GM23338 (cell line): ENCODE measurements around the gene CBX2. TPM values are rescaled to one million over a fixed set of nuclear protein-coding genes. Genes with fewer than 3 reads are reported as not detected.
A peak's percentile ranks its signal among the peaks of the same experiment; 100 is the strongest.

Experiments used
- ATAC-seq: fragments of 200-7000 bp; cut with Tn5 transposase; 3 replicates; pipeline ENCODE4 v1.9.1; 2020
- DNase-seq: peaks from one replicate; pipeline ENCODE4 v3.0.0-alpha.2; 2015; ENCODE audit warnings: low spot score
- H2AFZ ChIP-seq: fragments of 200-600 bp; sonication (generic); 2 replicates; pipeline ENCODE4 v1.8.0; 2016; ENCODE audit warnings: antibody characterized with exemption, mild to moderate bottlenecking, moderate library complexity
- H3F3A ChIP-seq: fragments of 200-600 bp; sonication (generic); replicated peaks from 2 replicates; pipeline ENCODE4 v1.8.0; 2017; ENCODE audit warnings: antibody characterized with exemption, mixed run types, low read depth
- H3K27ac ChIP-seq: fragments of 200-600 bp; sonication (generic); 2 replicates; pipeline ENCODE4 v1.6.1; 2016; ENCODE audit warnings: low read depth
- H3K27me3 ChIP-seq: fragments of 200-600 bp; sonication (generic); 2 replicates; pipeline ENCODE4 v1.8.0; 2016; ENCODE audit warnings: mild to moderate bottlenecking, mixed run types, moderate library complexity; ENCODE audit not compliant: insufficient read depth
- H3K36me3 ChIP-seq: fragments of 200-600 bp; sonication (generic); 2 replicates; pipeline ENCODE4 v1.8.0; 2016; ENCODE audit warnings: mild to moderate bottlenecking; ENCODE audit not compliant: insufficient read depth
- H3K4me1 ChIP-seq: fragments of 200-600 bp; sonication (generic); 2 replicates; pipeline ENCODE4 v1.8.0; 2016; ENCODE audit warnings: mild to moderate bottlenecking, moderate library complexity; ENCODE audit not compliant: insufficient read depth
- H3K4me2 ChIP-seq: fragments of 200-600 bp; sonication (generic); 2 replicates; pipeline ENCODE4 v1.7.1; 2017; ENCODE audit warnings: mixed run types
- H3K4me3 ChIP-seq: fragments of 200-600 bp; sonication (generic); 2 replicates; pipeline ENCODE4 v1.6.1; 2016; ENCODE audit warnings: mixed run types
- H3K79me2 ChIP-seq: fragments of 200-600 bp; sonication (generic); replicated peaks from 2 replicates; pipeline ENCODE4 v1.8.0; 2017; ENCODE audit warnings: mild to moderate bottlenecking; ENCODE audit not compliant: insufficient read depth
- H3K9me2 ChIP-seq: fragments of 200-600 bp; sonication (generic); 2 replicates; pipeline ENCODE4 v1.8.0; 2017; ENCODE audit not compliant: insufficient read depth
- H4K20me1 ChIP-seq: fragments of 200-600 bp; sonication (generic); replicated peaks from 2 replicates; pipeline ENCODE4 v1.8.0; 2017; ENCODE audit warnings: mild to moderate bottlenecking; ENCODE audit not compliant: insufficient read depth
- H3K27ac Mint-ChIP-seq: 2 replicates; pipeline ENCODE4 v1.8.0; 2020; ENCODE audit warnings: inconsistent platforms, mild to moderate bottlenecking, moderate library complexity, mixed read lengths
- H3K27me3 Mint-ChIP-seq: 3 replicates; pipeline ENCODE4 v1.8.0; 2022; ENCODE audit warnings: low read depth, mild to moderate bottlenecking, moderate library complexity, mixed read lengths, inconsistent platforms; ENCODE audit not compliant: insufficient read depth, poor library complexity
- H3K36me3 Mint-ChIP-seq: 3 replicates; pipeline ENCODE4 v1.8.0; 2021; ENCODE audit warnings: low read depth, mild to moderate bottlenecking, inconsistent platforms, moderate library complexity, mixed read lengths
- H3K4me1 Mint-ChIP-seq: 3 replicates; pipeline ENCODE4 v1.8.0; 2020; ENCODE audit warnings: mild to moderate bottlenecking, inconsistent platforms, mixed read lengths
- H3K4me3 Mint-ChIP-seq: 3 replicates; pipeline ENCODE4 v1.8.0; 2021; ENCODE audit warnings: moderate library complexity, mild to moderate bottlenecking, inconsistent platforms, mixed read lengths
- H3K9me3 Mint-ChIP-seq: 3 replicates; pipeline ENCODE4 v1.8.0; 2020; ENCODE audit warnings: moderate library complexity, mild to moderate bottlenecking, inconsistent platforms, mixed read lengths
- JUNB ChIP-seq: IDR thresholded peaks from one replicate; pipeline ENCODE4 v1.6.1; 2016; ENCODE audit warnings: antibody characterized with exemption; ENCODE audit not compliant: unreplicated experiment
- POLR2AphosphoS5 ChIP-seq: IDR thresholded peaks from 2 replicates; pipeline ENCODE4 v1.6.1; 2016; ENCODE audit warnings: antibody characterized with exemption, low read depth
- ZNF114 ChIP-seq: fragments of 250-450 bp; sonication (Bioruptor Pico); IDR thresholded peaks from 2 replicates; pipeline ENCODE4 v1.5.0; 2020; ENCODE audit warnings: mild to moderate bottlenecking, moderate library complexity
- ZNF462 ChIP-seq: fragments of 250-450 bp; sonication (Bioruptor Pico); IDR thresholded peaks from 2 replicates; pipeline ENCODE4 v1.5.0; 2020; ENCODE audit warnings: mild to moderate bottlenecking, moderate library complexity
- long read RNA-seq: library from polyadenylated mRNA; unstranded; transcript quantifications from one replicate; pipeline ENCODE4 v2.0.0, GENCODE V29; 2020; ENCODE audit not compliant: unreplicated experiment
- polyA plus RNA-seq: library from polyadenylated mRNA; unstranded; fragments of >200 nt; fragmentation: Nextera tagmentation; extraction: Ambion mirVana; gene quantifications from 2 replicates; pipeline ENCODE4 v1.2.1, GENCODE V29; 2016
- total RNA-seq: library from RNA; depleted of rRNA; stranded (reverse); fragments of >200 nt; shearing (Covaris generic); gene quantifications from 2 replicates; pipeline ENCODE4 v1.2.3, GENCODE V29; 2014; rRNA removed
- TF ChIP-seq, protein P1 (sequence below): IDR thresholded peaks from 2 replicates; pipeline ENCODE4 v1.6.1; 2016; ENCODE audit warnings: antibody characterized with exemption

Gene CBX2
- total RNA-seq, result 91.1 and 114 TPM in 2 replicates
- 26.6 and 29.2 TPM in 2 replicates for polyA plus RNA-seq
- long read RNA-seq, full-length matches to known transcripts, result 3 of 10 reads
- long read RNA-seq, partial matches to known transcripts, result 0 of 10 reads
- long read RNA-seq, other reads (novel, unspliced or antisense), result 7 of 10 reads

- Histone ChIP-seq H4K20me1 (peaks cover 27% of the 10 kb centered on the region), H3K27ac (peak within 1 kb of the TSS; percentile 83), H3K79me2 (peaks cover 30% of the 10 kb centered on the region), H3K36me3 (peaks cover 8% of the 10 kb centered on the region), H3K4me3 (peak within 1 kb of the TSS; percentile 97), H2AFZ (no peak within 1 kb of the TSS), H3F3A (peaks cover 18% of the 10 kb centered on the region; the same call in 1 of the 2 replicates), H3K27me3 (peaks cover 12% of the 10 kb centered on the region), H3K4me2 (peak within 1 kb of the TSS; percentile 97), H3K9me2 (no peaks in the 10 kb centered on the region), H3K4me1 (peaks cover 23% of the 10 kb centered on the region)
- DNase-seq, result peak; percentile 86
- peak within 1 kb of the TSS; percentile 96 for H3K4me3 Mint-ChIP-seq
- H3K9me3 Mint-ChIP-seq, result no peaks in the 10 kb centered on the region; the same call in 2 of the 3 replicates
- peak within 1 kb of the TSS; percentile 95 for H3K27ac Mint-ChIP-seq
- ATAC-seq, result peak; percentile 24
- H3K4me1 Mint-ChIP-seq, result peaks cover 48% of the 10 kb centered on the region
- TF ChIP-seq ZNF462 (no peak), POLR2AphosphoS5 (peak; percentile 39; the same call in 1 of the 2 replicates)
- H3K36me3 Mint-ChIP-seq, result peaks cover 42% of the 10 kb centered on the region
- peaks cover 27% of the 10 kb centered on the region for H3K27me3 Mint-ChIP-seq
Measured at GRCh38 chr17:79777894-79778503, at the start of gene CBX2. TSS of gene CBX2 (plus strand) at chr17:79778148. CDS start at chr17:79778236, 88 bp downstream.

GRCh38 chr17:79728169-79728907 lies 49.6 kb upstream of the CBX2 start:
- Mint-ChIP-seq H3K27me3 (peaks cover 10% of the 10 kb centered on the region), H3K4me1 (peaks cover 7% of the 10 kb centered on the region; the same call in 1 of the 3 replicates), H3K9me3 (no peaks in the 10 kb centered on the region), H3K4me3 (peak overlapping the region; percentile 55), H3K27ac (peak overlapping the region; percentile 67; the same call in 1 of the 2 replicates), H3K36me3 (no peaks in the 10 kb centered on the region)
- H3K4me2 ChIP-seq, result 0 out of 2 replicates have a peak overlapping the region, but pooled peaks have one; percentile 53
- H3K27ac ChIP-seq, result no peak overlapping the region
- ATAC-seq (peak; percentile 80), DNase-seq (peak; percentile 95)
- H2AFZ ChIP-seq, result peak overlapping the region; percentile 52
- no peaks in the 10 kb centered on the region for H3K4me1 ChIP-seq
- no peaks in the 10 kb centered on the region for H3K79me2 ChIP-seq
- no peaks in the 10 kb centered on the region for H3K27me3 ChIP-seq
- no peaks in the 10 kb centered on the region for H3K9me2 ChIP-seq
- TF ChIP-seq POLR2AphosphoS5, result no peak
- TF ChIP-seq JUNB, result no peak
- TF ChIP-seq, protein P1, sequence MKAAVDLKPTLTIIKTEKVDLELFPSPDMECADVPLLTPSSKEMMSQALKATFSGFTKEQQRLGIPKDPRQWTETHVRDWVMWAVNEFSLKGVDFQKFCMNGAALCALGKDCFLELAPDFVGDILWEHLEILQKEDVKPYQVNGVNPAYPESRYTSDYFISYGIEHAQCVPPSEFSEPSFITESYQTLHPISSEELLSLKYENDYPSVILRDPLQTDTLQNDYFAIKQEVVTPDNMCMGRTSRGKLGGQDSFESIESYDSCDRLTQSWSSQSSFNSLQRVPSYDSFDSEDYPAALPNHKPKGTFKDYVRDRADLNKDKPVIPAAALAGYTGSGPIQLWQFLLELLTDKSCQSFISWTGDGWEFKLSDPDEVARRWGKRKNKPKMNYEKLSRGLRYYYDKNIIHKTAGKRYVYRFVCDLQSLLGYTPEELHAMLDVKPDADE, result 0 out of 2 replicates have a peak, but pooled peaks have one; percentile 68
- no peak for TF ChIP-seq ZNF114
- no peaks in the 10 kb centered on the region for H4K20me1 ChIP-seq
- no peaks in the 10 kb centered on the region for H3F3A ChIP-seq
- H3K36me3 ChIP-seq, result no peaks in the 10 kb centered on the region
- no peak overlapping the region for H3K4me3 ChIP-seq
